ENCODE results near the gene AVP.

Gene AVP

GRCh38 chr20:3040086-3040485, 44.4 kb downstream of the AVP start:
- no peak for DNase-seq (ENCODE audit: extremely low spot score)
- TF ChIP-seq ELF4 (IDR thresholded peaks at IDR 0.05) (no peak), ARNT (IDR thresholded peaks at IDR 0.05) (no peak), ZNF384 (IDR thresholded peaks at IDR 0.05) (no peak), SUZ12 (IDR thresholded peaks at IDR 0.05) (no peak), CTBP1 (IDR thresholded peaks at IDR 0.05; ENCODE audit: borderline replicate concordance) (no peak), FOXM1 (IDR thresholded peaks at IDR 0.05; ENCODE audit: borderline replicate concordance) (no peak), L3MBTL2 (conservative IDR thresholded peaks at IDR 0.05) (no peak), LEF1 (IDR thresholded peaks at IDR 0.05; ENCODE audit: borderline replicate concordance) (no peak), NFRKB (IDR thresholded peaks at IDR 0.05) (no peak), BHLHE40 (IDR thresholded peaks at IDR 0.05; ENCODE audit: borderline replicate concordance) (no peak), FOXK2 (IDR thresholded peaks at IDR 0.05) (no peak), FOXA1 (IDR thresholded peaks at IDR 0.05) (no peak), TARDBP (IDR thresholded peaks at IDR 0.05) (no peak), SP1 (IDR thresholded peaks at IDR 0.05) (no peak), HDGF (IDR thresholded peaks at IDR 0.05; ENCODE audit: borderline replicate concordance) (no peak)
- TF ChIP-seq, protein P1, sequence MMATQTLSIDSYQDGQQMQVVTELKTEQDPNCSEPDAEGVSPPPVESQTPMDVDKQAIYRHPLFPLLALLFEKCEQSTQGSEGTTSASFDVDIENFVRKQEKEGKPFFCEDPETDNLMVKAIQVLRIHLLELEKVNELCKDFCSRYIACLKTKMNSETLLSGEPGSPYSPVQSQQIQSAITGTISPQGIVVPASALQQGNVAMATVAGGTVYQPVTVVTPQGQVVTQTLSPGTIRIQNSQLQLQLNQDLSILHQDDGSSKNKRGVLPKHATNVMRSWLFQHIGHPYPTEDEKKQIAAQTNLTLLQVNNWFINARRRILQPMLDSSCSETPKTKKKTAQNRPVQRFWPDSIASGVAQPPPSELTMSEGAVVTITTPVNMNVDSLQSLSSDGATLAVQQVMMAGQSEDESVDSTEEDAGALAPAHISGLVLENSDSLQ (IDR thresholded peaks at IDR 0.05) = no peak
- ChIA-PET POLR2A (no interaction called here), CTCF (no interaction called here)

DNA sequence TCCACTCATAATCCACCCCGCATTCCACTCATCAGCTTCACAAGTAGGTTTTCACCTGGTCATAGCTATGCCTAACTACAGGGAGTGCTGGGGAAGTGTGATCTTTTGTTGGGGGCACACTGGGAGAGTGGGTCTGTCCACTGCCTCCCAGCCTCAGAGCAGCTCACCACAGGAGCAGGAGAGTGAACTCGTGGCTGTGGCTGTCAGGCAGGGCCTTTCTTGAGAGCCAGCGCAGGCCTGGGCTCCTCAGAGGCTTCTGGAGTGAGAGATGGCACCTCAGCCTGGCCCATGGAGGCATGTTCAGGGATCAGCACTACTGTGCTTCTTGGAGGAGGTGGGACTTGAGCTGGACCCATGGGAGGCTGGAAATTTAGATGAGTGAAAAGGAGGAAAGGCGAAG, 45.1 kb downstream of the AVP start:
- TF ChIP-seq, protein P1 (IDR thresholded peaks at IDR 0.05) = no peak
- TF ChIP-seq ARNT (IDR thresholded peaks at IDR 0.05) (no peak), LEF1 (IDR thresholded peaks at IDR 0.05; ENCODE audit: borderline replicate concordance) (no peak), TARDBP (IDR thresholded peaks at IDR 0.05) (no peak), L3MBTL2 (conservative IDR thresholded peaks at IDR 0.05) (no peak), FOXK2 (IDR thresholded peaks at IDR 0.05) (no peak), FOXM1 (IDR thresholded peaks at IDR 0.05; ENCODE audit: borderline replicate concordance) (no peak), NFRKB (IDR thresholded peaks at IDR 0.05) (no peak), FOXA1 (IDR thresholded peaks at IDR 0.05) (no peak), BHLHE40 (IDR thresholded peaks at IDR 0.05; ENCODE audit: borderline replicate concordance) (no peak), ZNF384 (IDR thresholded peaks at IDR 0.05) (no peak), CTBP1 (IDR thresholded peaks at IDR 0.05; ENCODE audit: borderline replicate concordance) (no peak), SUZ12 (IDR thresholded peaks at IDR 0.05) (no peak), ELF4 (IDR thresholded peaks at IDR 0.05) (no peak), HDGF (IDR thresholded peaks at IDR 0.05; ENCODE audit: borderline replicate concordance) (no peak), SP1 (IDR thresholded peaks at IDR 0.05) (no peak)
- DNase-seq (ENCODE audit: extremely low spot score) = no peak
- ChIA-PET POLR2A (no interaction called here), CTCF (no interaction called here)

DNA sequence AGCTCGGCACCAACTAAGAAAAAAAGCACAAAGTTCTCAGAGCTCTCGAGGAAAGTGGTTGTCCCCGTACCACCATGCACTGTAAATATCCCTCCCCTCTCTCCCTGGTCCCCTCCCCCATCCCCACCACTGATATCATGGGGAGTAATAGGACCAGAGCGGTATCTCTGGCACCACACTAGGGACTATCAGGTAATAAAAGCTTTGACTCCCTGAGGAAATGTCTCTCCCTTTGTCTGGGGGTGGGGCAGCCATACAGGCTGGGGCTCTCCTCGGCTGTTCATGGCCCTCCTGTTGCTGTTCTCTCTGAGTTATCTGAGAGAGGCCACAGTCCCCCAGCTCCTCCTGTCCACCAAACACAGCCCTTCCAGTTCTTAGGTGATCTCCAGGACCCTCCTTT, 46.1 kb downstream of the AVP start:
- CTCF ChIA-PET = no interaction called here
- no peak for DNase-seq (ENCODE audit: extremely low spot score)
- POLR2A ChIA-PET = no interaction called here
- TF ChIP-seq FOXM1 (IDR thresholded peaks at IDR 0.05; ENCODE audit: borderline replicate concordance) (no peak), ZNF384 (IDR thresholded peaks at IDR 0.05) (no peak), LEF1 (IDR thresholded peaks at IDR 0.05; ENCODE audit: borderline replicate concordance) (no peak), TARDBP (IDR thresholded peaks at IDR 0.05) (no peak), FOXK2 (IDR thresholded peaks at IDR 0.05) (no peak), ELF4 (IDR thresholded peaks at IDR 0.05) (no peak), BHLHE40 (IDR thresholded peaks at IDR 0.05; ENCODE audit: borderline replicate concordance) (no peak), ARNT (IDR thresholded peaks at IDR 0.05) (no peak), FOXA1 (IDR thresholded peaks at IDR 0.05) (no peak), CTBP1 (IDR thresholded peaks at IDR 0.05; ENCODE audit: borderline replicate concordance) (no peak), SUZ12 (IDR thresholded peaks at IDR 0.05) (no peak), SP1 (IDR thresholded peaks at IDR 0.05) (no peak), NFRKB (IDR thresholded peaks at IDR 0.05) (no peak), HDGF (IDR thresholded peaks at IDR 0.05; ENCODE audit: borderline replicate concordance) (no peak), L3MBTL2 (conservative IDR thresholded peaks at IDR 0.05) (no peak)
- TF ChIP-seq, protein P1 (IDR thresholded peaks at IDR 0.05) = no peak

- CTCF ChIA-PET = interaction anchor here (0.5 kb wide), 1 partner anchor 15 kb away, joined by 3 read pairs; no protein-coding TSS in a partner anchor
- DNase-seq (ENCODE audit: extremely low spot score) = no peak
- TF ChIP-seq TARDBP (IDR thresholded peaks at IDR 0.05) (no peak), NFRKB (IDR thresholded peaks at IDR 0.05) (no peak), FOXK2 (IDR thresholded peaks at IDR 0.05) (no peak), SP1 (IDR thresholded peaks at IDR 0.05) (no peak), BHLHE40 (IDR thresholded peaks at IDR 0.05; ENCODE audit: borderline replicate concordance) (no peak), L3MBTL2 (conservative IDR thresholded peaks at IDR 0.05) (no peak), SUZ12 (IDR thresholded peaks at IDR 0.05) (no peak), HDGF (IDR thresholded peaks at IDR 0.05; ENCODE audit: borderline replicate concordance) (no peak), CTBP1 (IDR thresholded peaks at IDR 0.05; ENCODE audit: borderline replicate concordance) (no peak), ZNF384 (IDR thresholded peaks at IDR 0.05) (no peak), ARNT (IDR thresholded peaks at IDR 0.05) (no peak), FOXA1 (IDR thresholded peaks at IDR 0.05) (no peak), LEF1 (IDR thresholded peaks at IDR 0.05; ENCODE audit: borderline replicate concordance) (no peak), FOXM1 (IDR thresholded peaks at IDR 0.05; ENCODE audit: borderline replicate concordance) (no peak)
- TF ChIP-seq, protein P1 (IDR thresholded peaks at IDR 0.05) = no peak
- POLR2A ChIA-PET = no interaction called here
Measured at GRCh38 chr20:3037654-3038053, 46.9 kb downstream of the AVP start.

- CTCF ChIA-PET = no interaction called here
- DNase-seq (ENCODE audit: extremely low spot score) = no peak
- TF ChIP-seq SP1 (IDR thresholded peaks at IDR 0.05) (no peak), BHLHE40 (IDR thresholded peaks at IDR 0.05; ENCODE audit: borderline replicate concordance) (no peak)
- TF ChIP-seq, protein P1 (IDR thresholded peaks at IDR 0.05) = no peak
- POLR2A ChIA-PET = no interaction called here
Measured at GRCh38 chr20:3032624-3033023, 51.9 kb downstream of the AVP start.

Measured in HEK293T (cell line).